ENCODE data around the gene ZNF433. TPM values are rescaled to one million over a fixed set of nuclear protein-coding genes. Genes with fewer than 3 reads are reported as not detected.

The ZNF433 gene
- total and polyA plus RNA-seq, 2 donors (not counting 3 experiments of a cell fraction or from before 2014, with no cell fraction given): 1.8 to 2.1 TPM

DNA sequence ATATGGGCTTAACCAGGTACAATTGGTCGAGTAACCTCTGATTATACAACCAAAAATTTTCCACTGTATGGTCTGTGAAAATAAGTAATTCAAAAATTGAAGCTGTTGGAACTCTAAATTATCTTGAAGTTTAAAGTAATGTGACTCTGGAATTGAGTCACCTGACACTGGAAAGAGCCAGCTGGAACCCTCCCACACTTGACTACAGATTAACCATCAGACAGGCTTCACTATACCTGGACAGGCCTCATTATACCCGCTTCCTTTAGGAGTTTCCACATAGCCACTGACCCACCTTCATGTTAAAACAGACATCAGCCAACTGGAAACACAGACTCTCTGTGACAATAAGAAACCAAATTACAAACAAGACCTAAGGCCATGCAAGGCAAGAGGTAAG, 1.3 kb downstream of the ZNF433 start:
- Histone ChIP-seq H3K36me3 (ENCODE audit: control insufficient read depth in 2 of 2, extremely low read depth in 1 of 2, insufficient read depth in 2 of 2, low read length in 2 of 2) (no peaks in the 10 kb centered on the region), H3K27ac (ENCODE audit: insufficient read depth, low read depth, low read length) (no peak overlapping the region), H3K27me3 (ENCODE audit: control insufficient read depth in 2 of 2, insufficient read depth in 2 of 2, low read length in 2 of 2) (no peaks in the 10 kb centered on the region), H3K9ac (replicated peaks; ENCODE audit: extremely low read depth, insufficient read depth, low read length) (no peak overlapping the region), H4K20me1 (replicated peaks; ENCODE audit: control insufficient read depth, extremely low read depth, insufficient read depth, low read length) (no peaks in the 10 kb centered on the region), H2AFZ (ENCODE audit: low read depth, low read length) (no peak overlapping the region), H3K4me2 (ENCODE audit: insufficient read depth, low read length) (no peak overlapping the region), H3K9me1 (replicated peaks; ENCODE audit: control insufficient read depth, extremely low read depth, insufficient read depth, low read length) (no peaks in the 10 kb centered on the region), H3K9me3 (replicated peaks; ENCODE audit: control insufficient read depth, insufficient read depth, low read length) (no peaks in the 10 kb centered on the region), H3K4me1 (ENCODE audit: control insufficient read depth, extremely low read depth, insufficient read depth, low read length) (peaks cover 2% of the 10 kb centered on the region), H3K79me2 (ENCODE audit: control insufficient read depth, insufficient read depth, low read length) (no peaks in the 10 kb centered on the region), H3K4me3 (replicated peaks in 1 of 3; ENCODE audit: insufficient read depth in 1 of 3, low read depth in 1 of 3, low read length in 3 of 3) (no peak overlapping the region)
- CTCF ChIA-PET: no interaction called here
- no TSS peak for BruUV-seq (replicated peaks)
- intact Hi-C loops (cut with micrococcal nuclease) (no loop called here), dilution Hi-C loops (cut with MboI; ENCODE audit: extremely low pct_ligation_motif_present, low sequenced_read_pairs) (no loop called here)
- POLR2A ChIA-PET: no interaction called here
- DNase-seq (ENCODE audit: low read depth, low spot score): no peak
- FAIRE-seq: no peak
- TF ChIP-seq EZH2 (IDR thresholded peaks at IDR 0.05; ENCODE audit: borderline replicate concordance, low read depth, low read length, severe bottlenecking): no peak
- TF ChIP-seq, protein P1, sequence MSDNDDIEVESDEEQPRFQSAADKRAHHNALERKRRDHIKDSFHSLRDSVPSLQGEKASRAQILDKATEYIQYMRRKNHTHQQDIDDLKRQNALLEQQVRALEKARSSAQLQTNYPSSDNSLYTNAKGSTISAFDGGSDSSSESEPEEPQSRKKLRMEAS (IDR thresholded peaks at IDR 0.05; ENCODE audit: insufficient read depth, insufficient read length): no peak
- no peak for TF ChIP-seq POLR2A (IDR thresholded peaks at IDR 0.05; ENCODE audit: low read depth, low read length)
- no peak for TF ChIP-seq POLR2AphosphoS5 (IDR thresholded peaks at IDR 0.05; ENCODE audit: insufficient read depth, low read depth, low read length)
- TF ChIP-seq JUN (IDR thresholded peaks at IDR 0.05; ENCODE audit: borderline replicate concordance, insufficient read depth, insufficient read length, low read depth): no peak
- TF ChIP-seq FOS (IDR thresholded peaks at IDR 0.05; ENCODE audit: borderline replicate concordance, insufficient read depth, low read length): no peak
- no peak for TF ChIP-seq GATA2 (IDR thresholded peaks at IDR 0.05; ENCODE audit: insufficient read depth, insufficient read length, low read depth, low read length)
- TF ChIP-seq MYC (IDR thresholded peaks at IDR 0.05; ENCODE audit: low read depth, low read length): no peak
- TF ChIP-seq CTCF (IDR thresholded peaks at IDR 0.05; ENCODE audit: extremely low read depth in 1 of 2, insufficient read depth in 1 of 2, low read depth in 1 of 2, low read length in 2 of 2): no peak
